ENCODE results near the gene RABGAP1L. TPM values are rescaled to one million over a fixed set of nuclear protein-coding genes. Genes with fewer than 3 reads are reported as not detected.

RABGAP1L gene
- total and polyA plus RNA-seq, 2 of the 8 experiments (the other 6 are each of a cell fraction or from before 2014, with no cell fraction given) = 33.3 to 156 TPM

- TF ChIP-seq CHD1 (IDR thresholded peaks at IDR 0.05; ENCODE audit: low read depth, low read length) = no peak
- no peak for TF ChIP-seq EP300 (IDR thresholded peaks at IDR 0.05; ENCODE audit: borderline replicate concordance in 1 of 2, low read depth in 2 of 2, low read length in 2 of 2)
- no peak for TF ChIP-seq EZH2 (IDR thresholded peaks at IDR 0.05; ENCODE audit: low read depth, low read length, severe bottlenecking)
Observed at GRCh38 chr1:174265282-174265681, 106.0 kb downstream of the RABGAP1L start (continued).

All from H1 (cell line).